Eye (tissue), 1 donor: ENCODE results near the gene PARM1.
A peak's percentile ranks its signal among the peaks of the same experiment; 100 is the strongest.
"Not testable (repeated sequence)": the region's sequence is repeated elsewhere in the genome, so short reads cannot be mapped to it uniquely, and the experiment has no call there.

ENCODE experiments used
- DNase-seq: peaks from one replicate; pipeline ENCODE4 v3.0.0-alpha.2; 2015

PARM1 gene

DNA sequence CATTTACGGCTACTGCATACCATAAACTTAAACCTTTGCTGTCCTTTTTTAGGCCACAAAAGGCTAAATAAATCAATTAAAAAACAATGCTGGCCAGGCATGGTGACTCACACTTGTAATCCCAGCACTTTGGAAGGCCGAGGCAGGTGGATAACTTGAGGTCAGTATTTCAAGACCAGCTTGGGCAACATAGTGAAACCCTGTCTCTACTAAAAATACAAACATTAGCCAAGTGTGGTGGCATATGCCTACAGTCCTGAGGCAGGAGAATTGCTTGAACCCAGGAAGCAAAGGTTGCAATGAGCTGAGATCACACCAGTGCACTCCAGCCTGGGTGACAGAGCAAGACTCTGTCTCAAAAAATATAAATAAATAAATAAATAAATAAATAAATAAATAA is 61.5 kb downstream of the PARM1 start:
- not testable (repeated sequence) for DNase-seq

DNA sequence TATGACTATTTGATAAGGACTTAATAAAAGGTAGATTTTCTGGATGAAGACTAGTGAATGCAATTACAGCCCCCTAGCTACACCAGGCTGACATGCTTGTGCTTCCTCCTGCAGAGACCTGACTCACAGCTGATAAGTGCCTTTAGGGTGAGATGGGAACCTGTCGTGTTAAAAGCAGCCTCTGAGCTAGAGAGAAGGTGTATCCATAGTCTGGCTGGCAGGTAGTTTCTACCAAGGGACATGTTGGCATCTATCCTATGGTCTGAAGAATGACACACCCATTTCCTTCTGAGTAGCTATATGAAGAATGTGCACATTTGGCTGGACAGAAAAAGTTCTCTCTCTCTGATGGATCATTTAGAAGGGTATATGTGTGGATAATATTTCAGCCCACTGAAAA is 64.1 kb downstream of the PARM1 start:
- no peak for DNase-seq

GRCh38 chr4:74997948-74998729 is 65.2 kb downstream of the PARM1 start:
- DNase-seq: peak; percentile 22

- peak; percentile 56 for DNase-seq
Observed at GRCh38 chr4:74999714-75000309, 66.9 kb downstream of the PARM1 start.

DNA sequence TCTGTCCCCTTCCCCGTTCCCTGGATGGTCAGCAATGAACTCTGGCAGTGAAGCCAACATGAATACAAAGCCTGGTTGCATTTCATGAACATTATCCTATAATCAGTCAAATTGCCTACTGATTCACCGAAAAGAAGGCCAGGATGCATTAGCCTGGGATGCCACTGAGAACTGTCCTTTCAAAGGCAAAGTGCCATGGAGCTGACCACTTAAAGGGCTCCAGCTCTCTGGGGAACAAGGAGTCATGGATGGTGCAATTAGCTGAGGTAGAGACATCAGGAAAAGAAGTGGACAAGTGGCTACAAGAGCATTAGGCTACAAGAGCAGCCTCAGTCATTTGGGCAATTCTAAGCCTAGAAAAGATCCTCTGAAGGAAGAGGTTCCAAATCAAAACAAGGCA is 69.0 kb downstream of the PARM1 start:
- peak; percentile 51 for DNase-seq

DNA sequence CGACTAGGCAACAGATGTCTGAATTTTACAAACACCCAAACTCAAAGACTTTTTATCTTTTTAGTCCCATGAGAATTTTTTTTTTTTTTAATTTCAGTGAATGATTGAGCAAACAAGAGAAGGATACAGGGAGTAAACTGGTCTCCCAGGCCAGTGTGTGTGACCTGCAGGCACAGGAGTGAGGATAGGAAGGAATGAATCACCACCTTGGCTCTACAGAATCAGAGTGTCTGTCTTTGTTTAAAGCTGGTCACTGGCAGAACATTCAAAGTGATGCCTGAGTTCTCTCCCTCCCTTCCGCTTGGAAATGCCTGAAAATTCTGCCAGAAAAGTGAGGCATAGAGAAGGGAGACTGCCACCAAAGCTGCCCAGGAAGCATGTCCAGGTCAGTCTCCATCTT is 69.5 kb downstream of the PARM1 start:
- no peak for DNase-seq

DNA sequence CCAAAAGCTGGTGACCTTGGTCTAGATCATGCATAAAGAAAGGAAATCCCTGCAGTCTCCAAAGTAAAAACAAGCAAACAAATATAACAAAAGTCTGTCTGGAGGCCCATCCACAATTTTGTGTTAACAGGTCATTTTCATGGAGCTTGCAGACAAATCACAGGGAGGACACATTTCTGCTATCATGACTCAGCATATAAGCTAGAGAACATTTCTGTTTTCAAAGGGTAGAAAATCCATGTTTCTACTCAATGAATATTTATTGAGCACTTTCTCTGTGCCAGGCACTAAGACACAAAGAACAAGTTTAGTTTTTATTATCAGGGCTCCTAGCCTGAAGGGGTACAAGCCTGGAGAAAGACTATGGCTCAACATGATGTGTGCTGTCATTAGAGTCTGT is 71.1 kb downstream of the PARM1 start:
- DNase-seq: no peak

GRCh38 chr4:75004755-75005668 is 72.1 kb downstream of the PARM1 start:
- DNase-seq: no peak

DNA sequence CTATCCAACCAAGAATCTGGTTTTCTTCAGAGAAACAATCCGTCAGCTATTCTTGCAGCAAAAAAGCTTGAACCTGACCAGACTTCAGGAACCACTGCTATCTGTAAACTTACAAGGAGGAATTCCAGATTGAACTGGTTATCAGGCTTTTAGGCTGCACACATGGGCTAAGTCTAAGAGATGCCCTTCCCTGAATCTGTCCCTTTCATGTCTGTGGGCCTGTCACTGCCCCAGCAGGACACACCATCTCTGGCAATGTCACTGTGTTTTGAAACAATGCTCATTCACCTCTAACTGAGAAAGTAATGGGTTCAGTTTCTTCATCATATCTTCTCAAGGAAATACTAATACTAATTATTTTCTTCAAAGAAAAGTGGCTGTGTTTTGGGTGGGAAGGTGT is 72.8 kb downstream of the PARM1 start:
- no peak for DNase-seq

DNA sequence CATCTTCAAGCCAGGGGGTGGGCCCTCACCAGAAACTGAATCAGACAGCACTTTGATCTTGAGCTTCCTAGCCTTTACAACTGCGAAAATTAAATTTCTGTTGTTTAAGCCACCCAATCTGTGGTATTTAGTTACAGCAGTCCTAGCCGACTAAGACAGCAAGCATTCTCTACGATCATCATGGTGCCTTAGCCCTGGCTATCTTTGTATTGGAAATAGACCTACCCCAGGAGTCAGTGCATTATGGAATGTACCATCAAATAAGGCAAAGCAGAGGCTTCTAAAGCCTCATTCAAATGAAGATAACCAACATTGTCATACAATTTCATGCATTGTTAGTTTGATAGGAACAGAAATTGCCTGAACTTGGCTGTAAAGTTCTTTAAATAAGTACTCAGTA is 75.0 kb downstream of the PARM1 start:
- no peak for DNase-seq

DNA sequence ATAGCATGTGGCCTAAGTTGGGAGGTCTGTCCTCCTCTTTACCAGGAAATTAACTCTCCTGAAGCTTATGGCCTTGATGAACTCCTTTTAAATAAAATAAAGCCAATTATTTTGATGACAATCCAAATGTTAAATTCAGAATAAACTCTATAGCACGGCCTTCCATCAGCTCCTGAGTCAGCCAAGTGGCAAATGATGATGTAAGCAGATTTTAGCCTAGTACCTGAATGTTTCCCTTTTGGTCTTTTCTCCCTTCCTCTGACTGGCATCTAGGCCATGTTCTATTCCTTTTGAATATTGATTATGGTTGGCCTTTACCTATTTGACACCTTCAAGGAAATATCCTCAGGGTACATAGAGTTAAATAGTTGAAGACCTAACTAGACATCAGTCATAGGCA is 76.2 kb downstream of the PARM1 start:
- DNase-seq: no peak

- DNase-seq: no peak
Observed at GRCh38 chr4:75011131-75011795, 78.3 kb downstream of the PARM1 start.

DNA sequence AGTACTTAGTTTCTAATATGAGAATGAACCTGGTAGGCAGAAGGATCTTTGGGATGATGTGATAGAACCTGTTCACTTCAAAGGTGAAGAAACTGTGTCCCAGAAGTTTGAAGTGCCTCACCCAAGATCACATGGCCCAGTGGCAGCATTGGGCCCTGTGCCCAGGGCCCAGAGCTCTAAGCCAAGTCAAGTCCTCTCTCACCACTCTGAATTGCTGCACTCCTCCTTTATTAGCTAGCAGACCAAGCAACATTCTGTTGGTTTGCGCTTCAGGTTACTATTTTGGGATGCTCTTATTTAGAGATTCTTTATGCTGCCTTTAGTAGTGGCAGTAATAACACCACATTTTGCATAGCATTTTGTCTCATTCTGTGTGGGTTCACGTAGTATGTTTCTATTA is 82.7 kb downstream of the PARM1 start:
- DNase-seq: no peak

- DNase-seq: no peak
Observed at GRCh38 chr4:75016472-75016871, 83.6 kb downstream of the PARM1 start.

DNA sequence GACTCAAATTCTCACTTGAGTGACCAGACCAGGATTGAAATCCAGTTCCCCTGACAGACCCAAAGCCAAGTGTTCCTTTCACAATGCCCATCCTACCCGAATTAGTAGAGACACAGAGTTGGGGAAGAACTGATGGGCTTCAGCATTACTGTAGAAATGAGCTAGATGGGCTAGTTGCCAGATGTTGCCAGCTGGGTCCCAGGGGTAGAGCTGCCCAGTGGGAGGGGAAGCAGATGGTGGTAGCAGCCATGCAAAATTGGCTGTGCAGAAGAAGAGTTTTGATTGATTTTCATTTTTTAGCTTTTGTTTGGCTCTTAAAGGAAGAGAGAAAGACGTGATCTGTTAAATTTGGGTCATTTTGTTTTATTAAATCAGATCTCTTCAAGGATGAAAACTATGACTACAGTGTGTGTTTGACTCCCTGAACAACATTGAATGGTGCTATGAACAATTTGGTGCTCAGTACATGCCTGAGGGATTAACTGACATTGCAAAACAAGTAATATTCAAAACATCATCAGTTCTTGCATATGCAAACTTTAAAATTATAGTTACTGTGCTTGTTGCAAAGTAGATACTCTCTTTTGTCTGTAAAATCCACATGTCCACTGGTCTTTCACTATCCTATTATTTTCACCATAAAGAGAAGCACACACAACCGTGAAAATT is 86.0 kb downstream of the PARM1 start:
- DNase-seq: no peak

DNA sequence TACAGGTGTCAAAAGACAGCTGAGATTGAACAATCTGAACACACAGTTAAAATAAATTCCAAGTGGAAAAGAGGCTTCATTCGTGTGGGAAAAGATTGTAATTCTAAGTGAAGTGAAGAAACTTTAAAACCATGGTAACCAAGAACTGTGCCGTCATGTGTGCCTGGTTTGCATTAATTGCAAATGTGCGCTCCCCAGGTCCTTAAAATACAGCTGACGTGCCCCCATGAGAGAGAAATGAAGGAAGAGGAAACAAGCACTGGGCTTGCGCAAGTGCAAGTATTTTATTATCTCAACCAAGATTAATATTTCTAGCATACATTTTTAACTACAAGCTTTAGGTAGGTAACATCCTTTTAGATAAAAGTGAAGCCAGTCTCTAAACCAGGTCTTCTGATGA is 92.5 kb downstream of the PARM1 start:
- no peak for DNase-seq

GRCh38 chr4:75028196-75028854 is 95.4 kb downstream of the PARM1 start:
- DNase-seq: no peak

DNA sequence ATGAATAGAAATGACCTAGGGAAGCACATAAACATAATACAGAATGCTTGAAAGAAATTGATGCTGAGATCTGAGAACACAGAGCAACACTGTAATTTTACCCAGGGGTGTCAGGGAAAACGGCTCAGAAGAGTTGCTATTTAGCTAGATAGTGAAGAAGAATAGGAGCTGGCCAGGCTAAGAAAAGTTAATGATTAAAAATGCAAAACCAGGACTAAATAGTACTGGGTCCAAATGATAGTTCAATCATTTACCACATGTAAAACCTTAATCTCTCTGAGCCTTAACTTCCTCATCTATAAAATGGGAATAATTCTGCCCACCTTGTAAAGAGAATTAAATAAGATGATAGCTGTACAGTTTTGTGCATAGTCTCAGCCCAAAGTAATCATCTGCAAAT is 97.1 kb downstream of the PARM1 start:
- DNase-seq: no peak

- DNase-seq: no peak
Observed at GRCh38 chr4:75030649-75031235, 97.8 kb downstream of the PARM1 start.

- DNase-seq: no peak
Observed at GRCh38 chr4:75031775-75032174, 98.9 kb downstream of the PARM1 start.

DNA sequence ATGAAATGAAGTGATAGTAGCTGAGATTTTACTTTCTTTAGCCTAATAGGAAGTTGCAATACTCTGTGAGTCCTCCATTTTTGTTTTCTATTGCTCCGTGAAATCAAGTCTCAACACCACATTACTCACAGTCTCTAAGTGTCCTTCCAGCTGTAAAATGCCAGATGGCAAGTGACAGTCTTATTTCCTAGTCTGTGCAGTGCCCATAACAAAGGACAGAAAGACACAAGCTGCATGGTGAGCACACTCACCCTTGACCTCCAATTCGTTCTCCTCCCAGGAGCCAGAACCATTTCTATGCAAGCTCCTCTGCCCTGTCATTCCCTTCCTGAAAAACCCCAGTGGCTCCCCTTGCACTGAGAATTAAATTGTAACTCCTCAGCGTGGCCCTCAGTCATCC is 101.6 kb downstream of the PARM1 start:
- peak; percentile 45 for DNase-seq

DNA sequence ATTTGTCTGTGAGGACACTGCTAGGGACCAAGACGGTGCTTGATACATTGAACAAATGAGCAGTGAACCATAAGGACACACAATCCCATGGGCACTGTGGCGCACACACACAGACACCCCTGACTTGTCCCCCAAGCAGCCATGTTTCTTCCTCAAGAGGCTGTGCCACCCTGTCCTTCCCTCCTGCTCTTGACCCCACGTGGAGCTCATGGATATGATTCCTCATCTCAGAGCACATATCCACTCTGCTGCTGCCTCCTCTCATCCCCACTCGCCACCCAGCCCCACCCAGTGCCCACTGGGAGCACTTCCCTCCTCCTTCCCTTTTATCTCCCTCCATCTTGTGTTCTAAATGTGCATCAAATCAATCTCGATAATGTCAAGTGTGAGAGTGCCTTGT is 102.4 kb downstream of the PARM1 start:
- peak; percentile 72 for DNase-seq
